Dedifferentiated amniotic fluid mesenchymal stem cell (primary cell): Measurements from ENCODE around the gene SYNE3.

Experiments
- DNase-seq: peaks from one replicate; pipeline ENCODE4 v3.0.0-alpha.2; 2016; ENCODE audit errors: extremely low spot score

SYNE3 gene

GRCh38 chr14:95504135-95505029 lies 12.1 kb downstream of the SYNE3 start:
- no peak for DNase-seq

- DNase-seq = no peak
Measured at GRCh38 chr14:95503365-95504134, 12.9 kb downstream of the SYNE3 start.

- no peak for DNase-seq
Measured at GRCh38 chr14:95502381-95502950, 14.0 kb downstream of the SYNE3 start.

GRCh38 chr14:95500772-95501401 lies 15.6 kb downstream of the SYNE3 start:
- DNase-seq = peak; percentile 81

- no peak for DNase-seq
Measured at GRCh38 chr14:95500201-95500681, 16.2 kb downstream of the SYNE3 start.

- DNase-seq = no peak
Measured at GRCh38 chr14:95499354-95499750, 17.1 kb downstream of the SYNE3 start.

- no peak for DNase-seq
Measured at GRCh38 chr14:95498622-95499353, 17.7 kb downstream of the SYNE3 start.

GRCh38 chr14:95497561-95498011 lies 18.9 kb downstream of the SYNE3 start:
- no peak for DNase-seq

- no peak for DNase-seq
Measured at GRCh38 chr14:95496690-95497259, 19.7 kb downstream of the SYNE3 start.

GRCh38 chr14:95496111-95496681 lies 20.3 kb downstream of the SYNE3 start:
- DNase-seq = no peak

- no peak for DNase-seq
Measured at GRCh38 chr14:95495538-95496025, 20.9 kb downstream of the SYNE3 start.

GRCh38 chr14:95495076-95495475 lies 21.4 kb downstream of the SYNE3 start:
- DNase-seq = no peak

GRCh38 chr14:95494456-95494855 lies 22.0 kb downstream of the SYNE3 start:
- no peak for DNase-seq

GRCh38 chr14:95493976-95494375 lies 22.5 kb downstream of the SYNE3 start:
- no peak for DNase-seq

GRCh38 chr14:95493503-95493902 lies 22.9 kb downstream of the SYNE3 start:
- no peak for DNase-seq

- no peak for DNase-seq
Measured at GRCh38 chr14:95491936-95492608, 24.4 kb downstream of the SYNE3 start.

GRCh38 chr14:95490727-95491451 lies 25.6 kb downstream of the SYNE3 start:
- DNase-seq = no peak

GRCh38 chr14:95490138-95490509 lies 26.3 kb downstream of the SYNE3 start:
- no peak for DNase-seq
